Measurements from ENCODE around the gene LHFPL6. TPM values are rescaled to one million over a fixed set of nuclear protein-coding genes. Genes with fewer than 3 reads are reported as not detected.

LHFPL6 gene
- total RNA-seq, 1 donor from 2014 or later = 38.5 TPM

GRCh38 chr13:39399102-39399501, 203.9 kb downstream of the LHFPL6 start:
- Mint-ChIP-seq H3K27me3 (ENCODE audit: unreplicated experiment) (peaks cover 4% of the 10 kb centered on the region), H3K9me3 (ENCODE audit: unreplicated experiment) (no peaks in the 10 kb centered on the region), H3K36me3 (ENCODE audit: low read depth, unreplicated experiment) (no peaks in the 10 kb centered on the region), H3K27ac (ENCODE audit: unreplicated experiment) (no peak overlapping the region), H3K4me3 (ENCODE audit: unreplicated experiment) (no peak overlapping the region), H3K4me1 (ENCODE audit: unreplicated experiment) (peaks cover 16% of the 10 kb centered on the region)
- DNase-seq (ENCODE audit: low spot score) = no peak
- no peak for TF ChIP-seq CTCF (IDR thresholded peaks at IDR 0.05; ENCODE audit: unreplicated experiment)

- H3K27ac Mint-ChIP-seq (ENCODE audit: unreplicated experiment) = no peak overlapping the region
- peaks cover 11% of the 10 kb centered on the region for H3K4me1 Mint-ChIP-seq (ENCODE audit: unreplicated experiment)
- no peak overlapping the region for H3K4me3 Mint-ChIP-seq (ENCODE audit: unreplicated experiment)
- TF ChIP-seq CTCF (IDR thresholded peaks at IDR 0.05; ENCODE audit: unreplicated experiment) = no peak
- H3K36me3 Mint-ChIP-seq (ENCODE audit: low read depth, unreplicated experiment) = no peaks in the 10 kb centered on the region
- no peaks in the 10 kb centered on the region for H3K9me3 Mint-ChIP-seq (ENCODE audit: unreplicated experiment)
- no peak for DNase-seq (ENCODE audit: low spot score)
- H3K27me3 Mint-ChIP-seq (ENCODE audit: unreplicated experiment) = peaks cover 7% of the 10 kb centered on the region
Observed at GRCh38 chr13:39397896-39398265, 205.1 kb downstream of the LHFPL6 start.

- no peak for TF ChIP-seq CTCF (IDR thresholded peaks at IDR 0.05; ENCODE audit: unreplicated experiment)
- no peaks in the 10 kb centered on the region for H3K36me3 Mint-ChIP-seq (ENCODE audit: low read depth, unreplicated experiment)
- peaks cover 9% of the 10 kb centered on the region for H3K4me1 Mint-ChIP-seq (ENCODE audit: unreplicated experiment)
- no peak overlapping the region for H3K4me3 Mint-ChIP-seq (ENCODE audit: unreplicated experiment)
- no peaks in the 10 kb centered on the region for H3K9me3 Mint-ChIP-seq (ENCODE audit: unreplicated experiment)
- no peak for DNase-seq (ENCODE audit: low spot score)
- no peak overlapping the region for H3K27ac Mint-ChIP-seq (ENCODE audit: unreplicated experiment)
- peaks cover 5% of the 10 kb centered on the region for H3K27me3 Mint-ChIP-seq (ENCODE audit: unreplicated experiment)
Observed at GRCh38 chr13:39397226-39397895, 205.6 kb downstream of the LHFPL6 start.

GRCh38 chr13:39394796-39395678, 208.0 kb downstream of the LHFPL6 start:
- Mint-ChIP-seq H3K4me3 (ENCODE audit: unreplicated experiment) (no peak overlapping the region), H3K9me3 (ENCODE audit: unreplicated experiment) (no peaks in the 10 kb centered on the region), H3K27ac (ENCODE audit: unreplicated experiment) (no peak overlapping the region), H3K4me1 (ENCODE audit: unreplicated experiment) (peaks cover 3% of the 10 kb centered on the region), H3K27me3 (ENCODE audit: unreplicated experiment) (peaks cover 8% of the 10 kb centered on the region), H3K36me3 (ENCODE audit: low read depth, unreplicated experiment) (no peaks in the 10 kb centered on the region)
- DNase-seq (ENCODE audit: low spot score) = no peak
- TF ChIP-seq CTCF (IDR thresholded peaks at IDR 0.05; ENCODE audit: unreplicated experiment) = no peak

GRCh38 chr13:39391761-39392160, 211.2 kb downstream of the LHFPL6 start:
- no peaks in the 10 kb centered on the region for H3K9me3 Mint-ChIP-seq (ENCODE audit: unreplicated experiment)
- H3K4me3 Mint-ChIP-seq (ENCODE audit: unreplicated experiment) = no peak overlapping the region
- no peak overlapping the region for H3K27ac Mint-ChIP-seq (ENCODE audit: unreplicated experiment)
- TF ChIP-seq CTCF (IDR thresholded peaks at IDR 0.05; ENCODE audit: unreplicated experiment) = no peak
- DNase-seq (ENCODE audit: low spot score) = no peak
- no peaks in the 10 kb centered on the region for H3K36me3 Mint-ChIP-seq (ENCODE audit: low read depth, unreplicated experiment)
- peaks cover 3% of the 10 kb centered on the region for H3K4me1 Mint-ChIP-seq (ENCODE audit: unreplicated experiment)
- H3K27me3 Mint-ChIP-seq (ENCODE audit: unreplicated experiment) = peaks cover 6% of the 10 kb centered on the region
